ENCODE results near the gene ZEB2.

DNA sequence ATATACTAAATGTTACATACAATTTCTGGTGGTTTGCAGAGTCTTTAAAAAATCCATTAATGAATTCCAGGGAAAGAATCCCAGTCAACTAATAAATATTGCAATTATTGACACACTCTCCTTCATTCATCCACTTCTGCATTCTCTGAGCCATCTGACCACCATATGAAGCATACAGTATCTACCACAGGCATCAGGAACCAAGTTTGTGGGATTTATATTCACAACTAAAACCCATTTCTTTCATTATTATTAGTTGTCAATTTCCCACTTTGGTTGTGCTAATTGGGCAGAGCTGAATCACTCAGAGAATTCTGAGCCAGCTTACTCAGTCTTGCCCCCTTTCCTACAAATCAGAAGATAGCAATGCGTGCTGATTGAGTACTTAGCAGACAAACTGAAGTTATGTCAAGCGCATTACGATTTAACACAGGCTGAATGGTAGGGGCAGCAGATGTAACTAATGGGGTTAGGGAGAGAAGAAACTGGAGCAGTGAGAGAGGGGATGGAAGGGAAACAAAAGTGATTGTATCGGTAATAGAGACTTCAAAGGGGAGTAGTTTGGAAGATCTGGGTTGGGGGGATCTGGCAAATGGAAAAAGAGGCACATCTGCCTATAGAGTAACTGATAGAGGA lies 52.3 kb downstream of the ZEB2 start:
- TF ChIP-seq, protein P1, sequence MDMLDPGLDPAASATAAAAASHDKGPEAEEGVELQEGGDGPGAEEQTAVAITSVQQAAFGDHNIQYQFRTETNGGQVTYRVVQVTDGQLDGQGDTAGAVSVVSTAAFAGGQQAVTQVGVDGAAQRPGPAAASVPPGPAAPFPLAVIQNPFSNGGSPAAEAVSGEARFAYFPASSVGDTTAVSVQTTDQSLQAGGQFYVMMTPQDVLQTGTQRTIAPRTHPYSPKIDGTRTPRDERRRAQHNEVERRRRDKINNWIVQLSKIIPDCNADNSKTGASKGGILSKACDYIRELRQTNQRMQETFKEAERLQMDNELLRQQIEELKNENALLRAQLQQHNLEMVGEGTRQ (IDR thresholded peaks at IDR 0.05) = no peak
- TF ChIP-seq ZSCAN20 (CRISPR knock-in tag; IDR thresholded peaks at IDR 0.05) (no peak), CTCF (IDR thresholded peaks at IDR 0.05) (no peak), NR3C1 (IDR thresholded peaks at IDR 0.05) (no peak), POLR2A (IDR thresholded peaks at IDR 0.05; ENCODE audit: low read length) (no peak), JUN (IDR thresholded peaks at IDR 0.05) (no peak), PHF8 (IDR thresholded peaks at IDR 0.05; ENCODE audit: borderline replicate concordance, low read depth) (no peak), REST (IDR thresholded peaks at IDR 0.05) (no peak), HOXB13 (CRISPR knock-in tag; IDR thresholded peaks at IDR 0.05; ENCODE audit: low read depth) (no peak), EP300 (IDR thresholded peaks at IDR 0.05) (no peak)
- TF ChIP-seq, protein P2, sequence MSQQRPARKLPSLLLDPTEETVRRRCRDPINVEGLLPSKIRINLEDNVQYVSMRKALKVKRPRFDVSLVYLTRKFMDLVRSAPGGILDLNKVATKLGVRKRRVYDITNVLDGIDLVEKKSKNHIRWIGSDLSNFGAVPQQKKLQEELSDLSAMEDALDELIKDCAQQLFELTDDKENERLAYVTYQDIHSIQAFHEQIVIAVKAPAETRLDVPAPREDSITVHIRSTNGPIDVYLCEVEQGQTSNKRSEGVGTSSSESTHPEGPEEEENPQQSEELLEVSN (IDR thresholded peaks at IDR 0.05; ENCODE audit: borderline replicate concordance, low read depth) = no peak
- TF ChIP-seq, protein P3, sequence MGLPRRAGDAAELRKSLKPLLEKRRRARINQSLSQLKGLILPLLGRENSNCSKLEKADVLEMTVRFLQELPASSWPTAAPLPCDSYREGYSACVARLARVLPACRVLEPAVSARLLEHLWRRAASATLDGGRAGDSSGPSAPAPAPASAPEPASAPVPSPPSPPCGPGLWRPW (IDR thresholded peaks at IDR 0.05) = no peak
